ENCODE data around the gene PLEKHG7. TPM values are rescaled to one million over a fixed set of nuclear protein-coding genes. Genes with fewer than 3 reads are reported as not detected.

PLEKHG7 gene
- total and polyA plus RNA-seq, 2 of the 8 experiments (the other 6 are each of a cell fraction or from before 2014, with no cell fraction given), result not detected

- Histone ChIP-seq H4K5ac (ENCODE audit: insufficient read length, low read depth, low read length) (no peak overlapping the region), H3K36me3 (ENCODE audit: control insufficient read depth in 2 of 4, insufficient read depth in 4 of 4, low read length in 3 of 4) (no peaks in the 10 kb centered on the region)
These were observed 6.6 kb upstream of the PLEKHG7 start for GRCh38 chr12:92696216-92696615.

More at GRCh38 chr12:92696216-92696615, 6.6 kb upstream of the PLEKHG7 start:
- Histone ChIP-seq H3K9ac (replicated peaks in 1 of 4; ENCODE audit: extremely low read depth in 1 of 4, low read depth in 3 of 4, low read length in 3 of 4) (no peak overlapping the region), H3K56ac (replicated peaks; ENCODE audit: insufficient read length, low read depth, low read length) (no peak overlapping the region), H3K79me1 (ENCODE audit: low read depth, low read length) (no peaks in the 10 kb centered on the region), H3K23me2 (ENCODE audit: low read depth, low read length) (no peaks in the 10 kb centered on the region), H4K20me1 (replicated peaks in 1 of 2; ENCODE audit: control insufficient read depth in 1 of 2, insufficient read depth in 2 of 2, low read length in 2 of 2) (no peaks in the 10 kb centered on the region), H2BK15ac (ENCODE audit: low read length) (no peak overlapping the region), H2BK5ac (ENCODE audit: low read depth, low read length) (no peak overlapping the region), H3K27ac (ENCODE audit: low read depth, low read length) (no peak overlapping the region), H3K14ac (ENCODE audit: insufficient read length) (no peak overlapping the region), H4K8ac (ENCODE audit: extremely low read depth, insufficient read depth, low read length) (no peak overlapping the region), H3K79me2 (ENCODE audit: control insufficient read depth in 1 of 2, insufficient read depth in 2 of 2, low read length in 2 of 2) (no peaks in the 10 kb centered on the region), H2BK12ac (ENCODE audit: low read depth, low read length) (no peak overlapping the region), H3K4me1 (replicated peaks in 1 of 4; ENCODE audit: control insufficient read depth in 3 of 4, insufficient read depth in 4 of 4, low read length in 3 of 4) (no peaks in the 10 kb centered on the region), H3K27me3 (replicated peaks in 1 of 4; ENCODE audit: control insufficient read depth in 3 of 4, extremely low read depth in 1 of 4, insufficient read depth in 3 of 4, low read length in 3 of 4) (no peaks in the 10 kb centered on the region), H3K4ac (replicated peaks; ENCODE audit: insufficient read length, low read depth, low read length) (no peak overlapping the region), H3K23ac (ENCODE audit: insufficient read length) (no peak overlapping the region), H2BK120ac (replicated peaks; ENCODE audit: low read depth, low read length) (no peak overlapping the region), H2AK5ac (ENCODE audit: low read depth, low read length) (no peak overlapping the region), H4K91ac (replicated peaks; ENCODE audit: insufficient read length, low read length) (no peak overlapping the region), H3K4me2 (ENCODE audit: insufficient read depth in 1 of 2, low read depth in 2 of 2, low read length in 2 of 2) (no peak overlapping the region), H2BK20ac (ENCODE audit: low read length) (no peak overlapping the region), H2AFZ (ENCODE audit: low read length) (no peak overlapping the region), H3K4me3 (ENCODE audit: extremely low read depth in 1 of 4, insufficient read depth in 2 of 4, low read depth in 3 of 4, low read length in 4 of 4) (no peak overlapping the region), H3K18ac (ENCODE audit: extremely low read depth, low read length) (no peak overlapping the region), H3K9me3 (ENCODE audit: insufficient read depth in 2 of 2, low read depth in 1 of 2, low read length in 1 of 2) (peaks cover 6 to 8% of the 10 kb centered on the region in 2 experiments; a peak in 1 of 4 replicates)
- no peak for DNase-seq (ENCODE audit: low read depth in 1 of 2, low spot score in 2 of 2)
- ChIA-PET CTCF (ENCODE audit: partially characterized antibody) (no interaction called here), POLR2A (ENCODE audit: partially characterized antibody) (no interaction called here)
- FAIRE-seq, result no peak
- no peak for TF ChIP-seq KDM4A (IDR thresholded peaks at IDR 0.05; ENCODE audit: low read depth, low read length, severe bottlenecking)
- no peak for TF ChIP-seq RBBP5 (IDR thresholded peaks at IDR 0.05; ENCODE audit: borderline replicate concordance, low read depth, low read length)
- no peak for TF ChIP-seq EZH2 (IDR thresholded peaks at IDR 0.05; ENCODE audit: low read depth, low read length, severe bottlenecking)

Measured in H1 (cell line).